ENCODE data around the gene KCNMA1. TPM values are rescaled to one million over a fixed set of nuclear protein-coding genes. Genes with fewer than 3 reads are reported as not detected.

The KCNMA1 gene
- total and polyA plus RNA-seq, 3 donors from 2014 or later, result 13.6 to 36.1 (median 24.7) TPM

GRCh38 chr10:77578583-77579227, 58.9 kb downstream of the KCNMA1 start:
- no peaks in the 10 kb centered on the region for H3K4me1 ChIP-seq
- TF ChIP-seq CTCF (IDR thresholded peaks at IDR 0.05) (no peak), POLR2A (IDR thresholded peaks at IDR 0.05) (no peak)
- intact Hi-C loops (cut with DNase I; ENCODE audit: low total_unique reads), result no loop called here
- H3K27me3 ChIP-seq, result no peaks in the 10 kb centered on the region
- H3K9me3 ChIP-seq, result no peaks in the 10 kb centered on the region
- no peak for DNase-seq
- H3K27ac ChIP-seq, result no peak overlapping the region
- no peak overlapping the region for H3K4me3 ChIP-seq
- H3K36me3 ChIP-seq (ENCODE audit: low read depth, missing control alignments), result no peaks in the 10 kb centered on the region
- WGBS, 2 donors, result 82 to 90% methylated on average over 7 of the region's 7 CpGs

GRCh38 chr10:77577666-77578229, 59.9 kb downstream of the KCNMA1 start:
- H3K4me1 ChIP-seq, result no peaks in the 10 kb centered on the region
- intact Hi-C loops (cut with DNase I; ENCODE audit: low total_unique reads), result no loop called here
- H3K36me3 ChIP-seq (ENCODE audit: low read depth, missing control alignments), result no peaks in the 10 kb centered on the region
- 73% methylated on average over 1 of the region's 1 CpG; no CpG with 5 or more reads in 1 of the 2 donors for WGBS, 2 donors
- no peaks in the 10 kb centered on the region for H3K27me3 ChIP-seq
- H3K4me3 ChIP-seq, result no peak overlapping the region
- TF ChIP-seq CTCF (IDR thresholded peaks at IDR 0.05), result no peak
- no peak for TF ChIP-seq POLR2A (IDR thresholded peaks at IDR 0.05)
- DNase-seq, result no peak
- no peak overlapping the region for H3K27ac ChIP-seq
- no peaks in the 10 kb centered on the region for H3K9me3 ChIP-seq

DNA sequence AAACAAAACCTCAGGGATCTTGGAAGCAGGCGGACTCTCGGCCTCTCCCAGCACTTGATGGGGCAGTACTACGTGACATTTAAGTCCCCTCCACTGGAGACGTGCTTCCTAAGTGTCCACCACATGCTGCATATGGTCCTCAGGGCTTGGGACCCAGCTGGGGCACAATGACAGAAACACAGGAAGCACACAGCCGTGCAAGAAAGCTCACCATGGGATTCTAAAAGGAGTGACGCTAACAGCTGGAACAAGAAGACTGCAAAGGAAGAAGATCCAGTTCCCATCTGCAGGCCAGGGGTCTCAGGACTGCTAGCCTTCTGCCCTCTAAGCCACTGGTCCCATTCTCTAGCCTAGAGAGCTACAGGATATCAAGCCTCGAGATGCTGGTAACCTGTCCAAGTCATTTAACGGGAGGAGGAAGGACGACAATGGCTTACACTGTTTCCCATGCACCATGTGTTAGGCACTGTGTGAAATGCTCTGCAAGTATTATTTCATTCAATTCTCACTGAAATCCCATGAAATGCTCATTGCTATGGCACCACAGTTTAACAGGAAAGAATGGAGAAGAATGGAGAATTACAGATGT, 61.1 kb downstream of the KCNMA1 start:
- TF ChIP-seq POLR2A (IDR thresholded peaks at IDR 0.05), result no peak
- no peak for TF ChIP-seq CTCF (IDR thresholded peaks at IDR 0.05)
- intact Hi-C loops (cut with DNase I; ENCODE audit: low total_unique reads), result no loop called here
- H3K36me3 ChIP-seq (ENCODE audit: low read depth, missing control alignments), result no peaks in the 10 kb centered on the region
- H3K4me3 ChIP-seq, result no peak overlapping the region
- no peaks in the 10 kb centered on the region for H3K27me3 ChIP-seq
- H3K4me1 ChIP-seq, result no peaks in the 10 kb centered on the region
- DNase-seq, result no peak
- H3K27ac ChIP-seq, result no peak overlapping the region
- WGBS, 2 donors, result 86 to 92% methylated on average over 9 of the region's 9 CpGs
- H3K9me3 ChIP-seq, result no peaks in the 10 kb centered on the region

DNA sequence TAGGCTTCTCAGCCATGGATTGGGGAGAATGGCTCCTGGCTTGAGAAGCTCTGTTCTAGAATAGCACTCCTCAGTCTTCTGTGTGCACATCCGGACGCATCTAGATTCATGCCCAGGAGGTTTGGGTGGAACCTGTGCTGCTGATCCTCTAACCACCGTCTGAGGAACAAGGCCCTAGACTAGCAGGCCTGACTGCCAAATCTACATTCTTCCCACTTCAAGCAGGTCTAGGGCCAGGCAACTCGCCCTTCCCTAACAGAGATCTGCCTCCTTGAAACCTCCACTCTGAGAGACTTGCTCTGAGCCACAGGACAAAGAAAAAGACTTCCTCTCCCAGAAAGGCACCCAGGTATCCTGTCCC, 61.6 kb downstream of the KCNMA1 start:
- intact Hi-C loops (cut with DNase I; ENCODE audit: low total_unique reads), result no loop called here
- Histone ChIP-seq H3K4me1 (no peaks in the 10 kb centered on the region), H3K36me3 (ENCODE audit: low read depth, missing control alignments) (no peaks in the 10 kb centered on the region), H3K4me3 (no peak overlapping the region), H3K27ac (no peak overlapping the region), H3K27me3 (no peaks in the 10 kb centered on the region), H3K9me3 (no peaks in the 10 kb centered on the region)
- TF ChIP-seq CTCF (IDR thresholded peaks at IDR 0.05), result no peak
- TF ChIP-seq POLR2A (IDR thresholded peaks at IDR 0.05), result no peak
- 60 to 91% methylated on average over 1 to 4 of the region's 4 CpGs for WGBS, 2 donors
- DNase-seq, result no peak
